HEK293T (cell line): Measurements from ENCODE around the gene MT1E.

Experiments used
- CTBP1 ChIP-seq: fragments of 450-650 bp; IDR thresholded peaks from 2 replicates; pipeline ENCODE4 v1.6.1; 2016; ENCODE audit warnings: borderline replicate concordance
- FOXM1 ChIP-seq: fragments of 450-650 bp; IDR thresholded peaks from 2 replicates; pipeline ENCODE4 v1.6.1; 2017; ENCODE audit warnings: mild to moderate bottlenecking, borderline replicate concordance
- PKNOX1 ChIP-seq: fragments of 450-650 bp; IDR thresholded peaks from 2 replicates; pipeline ENCODE4 v1.6.1; 2016
- SP1 ChIP-seq: fragments of 450-650 bp; IDR thresholded peaks from 2 replicates; pipeline ENCODE4 v1.6.1; 2017

- TF ChIP-seq FOXM1 (no peak), PKNOX1 (no peak), SP1 (no peak), CTBP1 (no peak)
Observed at GRCh38 chr16:56647641-56648431, 22.3 kb downstream of the MT1E start.
